ENCODE measurements around the gene RAB1A. TPM values are rescaled to one million over a fixed set of nuclear protein-coding genes. Genes with fewer than 3 reads are reported as not detected.
A peak's percentile ranks its signal among the peaks of the same experiment; 100 is the strongest.

The RAB1A gene
- total and polyA plus RNA-seq, 9 of the 15 experiments (the other 6 are each of a cell fraction or from before 2014, with no cell fraction given), result 43.8 to 163 (median 67.7) TPM

DNA sequence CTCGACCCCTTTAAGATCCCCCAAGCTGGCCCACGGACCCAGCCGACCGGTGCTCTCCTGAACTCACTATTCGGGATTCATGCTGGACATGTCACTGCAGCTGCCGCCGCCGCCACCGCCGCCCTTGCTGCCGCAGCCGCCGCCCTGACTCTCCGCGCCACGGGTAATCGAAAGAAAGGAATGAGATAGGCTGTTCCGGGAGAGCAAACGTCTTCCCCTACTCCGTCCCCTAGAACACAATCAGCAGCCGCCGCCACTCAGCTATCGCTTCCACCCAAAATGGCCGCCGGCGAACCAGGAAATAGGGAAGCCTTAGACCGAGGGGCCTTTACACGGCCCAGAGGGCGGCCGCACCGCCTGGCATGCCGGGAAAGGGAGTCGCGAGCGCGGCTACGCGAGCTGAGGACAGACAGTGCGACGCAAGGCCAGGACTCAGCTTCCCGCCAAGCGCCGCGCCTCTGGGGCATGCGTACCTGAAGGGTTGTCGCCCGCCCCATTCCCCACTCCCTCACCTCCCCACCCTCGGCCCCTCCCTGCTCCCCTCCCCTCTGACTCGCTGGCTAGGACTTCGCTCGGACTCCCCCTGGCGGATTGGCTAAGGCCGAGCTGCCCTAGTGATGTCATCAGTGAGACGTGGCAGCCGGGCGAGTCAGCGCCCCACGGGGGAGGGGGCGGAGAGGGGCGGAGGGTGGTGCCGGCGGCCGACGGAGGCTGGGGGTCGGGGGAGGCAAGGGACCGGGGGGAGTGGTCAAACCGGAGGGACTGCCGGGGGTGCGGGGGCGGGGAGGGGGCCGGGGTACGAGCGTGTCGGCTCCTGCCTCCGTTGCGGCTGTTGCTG, at the start of gene RAB1A (continued):
- TF ChIP-seq CREBBP (IDR thresholded peaks at IDR 0.05; ENCODE audit: low read depth, low read length), result no peak
- TF ChIP-seq ZNF589 (CRISPR knock-in tag; IDR thresholded peaks at IDR 0.05; ENCODE audit: low read depth), result no peak
- TF ChIP-seq, protein P1, sequence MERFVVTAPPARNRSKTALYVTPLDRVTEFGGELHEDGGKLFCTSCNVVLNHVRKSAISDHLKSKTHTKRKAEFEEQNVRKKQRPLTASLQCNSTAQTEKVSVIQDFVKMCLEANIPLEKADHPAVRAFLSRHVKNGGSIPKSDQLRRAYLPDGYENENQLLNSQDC (CRISPR knock-in tag; IDR thresholded peaks at IDR 0.05), result no peak
- TF ChIP-seq MAFF (IDR thresholded peaks at IDR 0.05; ENCODE audit: low read length), result no peak
- TF ChIP-seq, protein P2, sequence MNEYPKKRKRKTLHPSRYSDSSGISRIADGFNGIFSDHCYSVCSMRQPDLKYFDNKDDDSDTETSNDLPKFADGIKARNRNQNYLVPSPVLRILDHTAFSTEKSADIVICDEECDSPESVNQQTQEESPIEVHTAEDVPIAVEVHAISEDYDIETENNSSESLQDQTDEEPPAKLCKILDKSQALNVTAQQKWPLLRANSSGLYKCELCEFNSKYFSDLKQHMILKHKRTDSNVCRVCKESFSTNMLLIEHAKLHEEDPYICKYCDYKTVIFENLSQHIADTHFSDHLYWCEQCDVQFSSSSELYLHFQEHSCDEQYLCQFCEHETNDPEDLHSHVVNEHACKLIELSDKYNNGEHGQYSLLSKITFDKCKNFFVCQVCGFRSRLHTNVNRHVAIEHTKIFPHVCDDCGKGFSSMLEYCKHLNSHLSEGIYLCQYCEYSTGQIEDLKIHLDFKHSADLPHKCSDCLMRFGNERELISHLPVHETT (CRISPR knock-in tag; conservative IDR thresholded peaks at IDR 0.05 in 1 of 2, IDR thresholded peaks at IDR 0.05 in 1 of 2), result peak in 1 of 2 experiments; percentile 86; a peak in 2 of 4 replicates
- no peak for TF ChIP-seq FOXJ2 (tag; IDR thresholded peaks at IDR 0.05)
- no peak for TF ChIP-seq NCOA2 (IDR thresholded peaks at IDR 0.05; ENCODE audit: partially characterized antibody in 2 of 2)
- TF ChIP-seq, protein P3, sequence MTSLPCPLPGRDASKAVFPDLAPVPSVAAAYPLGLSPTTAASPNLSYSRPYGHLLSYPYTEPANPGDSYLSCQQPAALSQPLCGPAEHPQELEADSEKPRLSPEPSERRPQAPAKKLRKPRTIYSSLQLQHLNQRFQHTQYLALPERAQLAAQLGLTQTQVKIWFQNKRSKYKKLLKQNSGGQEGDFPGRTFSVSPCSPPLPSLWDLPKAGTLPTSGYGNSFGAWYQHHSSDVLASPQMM (CRISPR knock-in tag; IDR thresholded peaks at IDR 0.05), result no peak
- peak; percentile 95 for TF ChIP-seq JUND (IDR thresholded peaks at IDR 0.05; ENCODE audit: borderline replicate concordance, low read depth, low read length)
- TF ChIP-seq JUND (tag; IDR thresholded peaks at IDR 0.05; ENCODE audit: borderline replicate concordance, low read depth, low read length), result peak; percentile 89; the same call in 1 of the 3 replicates
- no peak for TF ChIP-seq SP2 (IDR thresholded peaks at IDR 0.05; ENCODE audit: extremely low read depth, low read depth, low read length, poor library complexity, severe bottlenecking)
- no peak for TF ChIP-seq ZNF830 (CRISPR knock-in tag; IDR thresholded peaks at IDR 0.05)
- TF ChIP-seq, protein P4, sequence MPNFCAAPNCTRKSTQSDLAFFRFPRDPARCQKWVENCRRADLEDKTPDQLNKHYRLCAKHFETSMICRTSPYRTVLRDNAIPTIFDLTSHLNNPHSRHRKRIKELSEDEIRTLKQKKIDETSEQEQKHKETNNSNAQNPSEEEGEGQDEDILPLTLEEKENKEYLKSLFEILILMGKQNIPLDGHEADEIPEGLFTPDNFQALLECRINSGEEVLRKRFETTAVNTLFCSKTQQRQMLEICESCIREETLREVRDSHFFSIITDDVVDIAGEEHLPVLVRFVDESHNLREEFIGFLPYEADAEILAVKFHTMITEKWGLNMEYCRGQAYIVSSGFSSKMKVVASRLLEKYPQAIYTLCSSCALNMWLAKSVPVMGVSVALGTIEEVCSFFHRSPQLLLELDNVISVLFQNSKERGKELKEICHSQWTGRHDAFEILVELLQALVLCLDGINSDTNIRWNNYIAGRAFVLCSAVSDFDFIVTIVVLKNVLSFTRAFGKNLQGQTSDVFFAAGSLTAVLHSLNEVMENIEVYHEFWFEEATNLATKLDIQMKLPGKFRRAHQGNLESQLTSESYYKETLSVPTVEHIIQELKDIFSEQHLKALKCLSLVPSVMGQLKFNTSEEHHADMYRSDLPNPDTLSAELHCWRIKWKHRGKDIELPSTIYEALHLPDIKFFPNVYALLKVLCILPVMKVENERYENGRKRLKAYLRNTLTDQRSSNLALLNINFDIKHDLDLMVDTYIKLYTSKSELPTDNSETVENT (CRISPR knock-in tag; IDR thresholded peaks at IDR 0.05), result no peak; the same call in 1 of the 2 replicates
- TF ChIP-seq, protein P5, sequence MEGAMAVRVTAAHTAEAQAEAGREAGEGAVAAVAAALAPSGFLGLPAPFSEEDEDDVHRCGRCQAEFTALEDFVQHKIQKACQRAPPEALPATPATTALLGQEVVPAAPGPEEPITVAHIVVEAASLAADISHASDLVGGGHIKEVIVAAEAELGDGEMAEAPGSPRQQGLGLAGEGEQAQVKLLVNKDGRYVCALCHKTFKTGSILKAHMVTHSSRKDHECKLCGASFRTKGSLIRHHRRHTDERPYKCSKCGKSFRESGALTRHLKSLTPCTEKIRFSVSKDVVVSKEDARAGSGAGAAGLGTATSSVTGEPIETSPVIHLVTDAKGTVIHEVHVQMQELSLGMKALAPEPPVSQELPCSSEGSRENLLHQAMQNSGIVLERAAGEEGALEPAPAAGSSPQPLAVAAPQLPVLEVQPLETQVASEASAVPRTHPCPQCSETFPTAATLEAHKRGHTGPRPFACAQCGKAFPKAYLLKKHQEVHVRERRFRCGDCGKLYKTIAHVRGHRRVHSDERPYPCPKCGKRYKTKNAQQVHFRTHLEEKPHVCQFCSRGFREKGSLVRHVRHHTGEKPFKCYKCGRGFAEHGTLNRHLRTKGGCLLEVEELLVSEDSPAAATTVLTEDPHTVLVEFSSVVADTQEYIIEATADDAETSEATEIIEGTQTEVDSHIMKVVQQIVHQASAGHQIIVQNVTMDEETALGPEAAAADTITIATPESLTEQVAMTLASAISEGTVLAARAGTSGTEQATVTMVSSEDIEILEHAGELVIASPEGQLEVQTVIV (CRISPR knock-in tag; IDR thresholded peaks at IDR 0.05; ENCODE audit: borderline replicate concordance), result no peak
- peak; percentile 92 for TF ChIP-seq POLR2A (conservative IDR thresholded peaks at IDR 0.05)
- peak; percentile 89 for TF ChIP-seq ATF7 (IDR thresholded peaks at IDR 0.05)

Measured in K562 (cell line).